GM13976 (cell line): Measurements from ENCODE around the gene SLC12A3.
A peak's percentile ranks its signal among the peaks of the same experiment; 100 is the strongest.

Source experiments
- DNase-seq: peaks from one replicate; pipeline ENCODE4 v3.0.0; 2012; ENCODE audit warnings: low spot score
- CTCF ChIP-seq: IDR thresholded peaks from 2 replicates; pipeline ENCODE4 v1.5.1; 2012; ENCODE audit warnings: borderline replicate concordance, mild to moderate bottlenecking; ENCODE audit not compliant: insufficient read depth; ENCODE audit errors: extremely low read depth, missing control alignments, control extremely low read depth
- in situ Hi-C: fragments of 300-500 bp; cut with MboI; formaldehyde crosslinking; loops from one replicate; pipeline ENCODE4 v1.12.0; 2022; ENCODE audit warnings: low sequenced_read_pairs, mixed read lengths, inconsistent platforms; ENCODE audit not compliant: unreplicated experiment

SLC12A3 gene

GRCh38 chr16:56915336-56916119 lies 50.5 kb downstream of the SLC12A3 start:
- in situ Hi-C loops = no loop called here
- DNase-seq = no peak
- no peak for TF ChIP-seq CTCF

- no peak for TF ChIP-seq CTCF
- in situ Hi-C loops = no loop called here
- DNase-seq = peak; percentile 81
Observed at GRCh38 chr16:56916571-56917403, 51.8 kb downstream of the SLC12A3 start.

- no peak for DNase-seq
- in situ Hi-C loops = no loop called here
- TF ChIP-seq CTCF = no peak
Observed at GRCh38 chr16:56918467-56919012, 53.5 kb downstream of the SLC12A3 start.

- no peak for DNase-seq
- in situ Hi-C loops = no loop called here
- TF ChIP-seq CTCF = no peak
Observed at GRCh38 chr16:56919099-56919800, 54.2 kb downstream of the SLC12A3 start.

GRCh38 chr16:56921571-56921970 lies 56.6 kb downstream of the SLC12A3 start:
- no peak for DNase-seq
- no peak for TF ChIP-seq CTCF
- in situ Hi-C loops = no loop called here

- no peak for DNase-seq
- TF ChIP-seq CTCF = no peak
- in situ Hi-C loops = no loop called here
Observed at GRCh38 chr16:56923481-56924091, 58.6 kb downstream of the SLC12A3 start.
